ENCODE measurements around the gene BCAR3.
A peak's percentile ranks its signal among the peaks of the same experiment; 100 is the strongest.
"Not testable (repeated sequence)": the region's sequence is repeated elsewhere in the genome, so short reads cannot be mapped to it uniquely, and the experiment has no call there.

The BCAR3 gene

DNA sequence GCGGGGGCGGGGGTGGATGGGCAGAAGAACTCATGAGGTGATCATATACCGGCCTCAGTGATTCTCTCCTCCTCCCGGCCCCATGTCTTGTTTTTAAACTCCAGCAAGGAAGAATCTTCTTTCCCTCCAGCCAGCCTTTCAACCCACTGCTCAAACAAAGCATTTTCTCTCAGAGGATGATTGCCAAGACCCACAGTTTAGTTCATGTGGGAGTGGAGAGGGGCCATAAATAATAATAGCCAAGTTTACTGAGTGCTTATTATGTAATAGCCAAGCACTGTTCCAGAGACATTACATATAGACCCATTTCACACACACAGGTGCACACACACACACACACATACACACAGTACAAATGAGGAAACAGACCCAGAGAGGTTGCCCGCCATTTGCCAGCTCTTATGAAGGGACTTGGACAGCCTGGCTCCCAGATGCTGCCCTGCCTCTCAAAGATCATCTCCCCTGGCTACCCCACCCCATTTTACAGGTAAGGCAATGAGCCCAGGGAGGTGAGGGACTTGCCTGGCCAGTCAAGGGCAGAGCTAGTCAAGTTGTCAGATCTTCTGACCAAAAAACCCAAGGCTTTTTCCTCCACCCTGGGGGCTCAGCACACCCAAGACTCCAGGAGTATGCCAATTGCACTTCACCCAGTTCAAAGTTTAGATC lies 18.0 kb upstream of the BCAR3 start:
- Mint-ChIP-seq H3K36me3 (ENCODE audit: low read depth) (no peaks in the 10 kb centered on the region), H3K9me3 (no peaks in the 10 kb centered on the region), H3K4me3 (no peak overlapping the region), H3K27ac (no peak overlapping the region), H3K27me3 (ENCODE audit: low read depth) (no peaks in the 10 kb centered on the region), H3K4me1 (ENCODE audit: low read depth) (no peaks in the 10 kb centered on the region)

DNA sequence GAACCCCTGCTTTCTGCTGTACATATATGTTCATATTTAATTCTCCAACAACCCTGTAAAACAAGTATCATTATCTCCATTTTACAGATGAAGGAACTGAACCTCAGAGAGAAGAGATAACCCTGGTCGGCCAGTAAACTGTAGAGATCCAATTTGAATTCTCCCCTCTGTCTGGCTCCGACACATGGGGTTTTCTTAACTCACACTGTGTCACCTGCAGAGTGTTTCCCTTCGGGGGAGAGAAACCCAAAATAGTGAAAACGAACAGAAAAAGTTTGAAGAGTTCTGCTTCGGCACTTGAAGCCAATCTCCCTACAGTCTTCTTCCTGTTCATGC lies 17.4 kb upstream of the BCAR3 start:
- Mint-ChIP-seq H3K27ac (no peak overlapping the region), H3K27me3 (ENCODE audit: low read depth) (no peaks in the 10 kb centered on the region), H3K4me1 (ENCODE audit: low read depth) (no peaks in the 10 kb centered on the region), H3K4me3 (no peak overlapping the region), H3K9me3 (no peaks in the 10 kb centered on the region), H3K36me3 (ENCODE audit: low read depth) (no peaks in the 10 kb centered on the region)

DNA sequence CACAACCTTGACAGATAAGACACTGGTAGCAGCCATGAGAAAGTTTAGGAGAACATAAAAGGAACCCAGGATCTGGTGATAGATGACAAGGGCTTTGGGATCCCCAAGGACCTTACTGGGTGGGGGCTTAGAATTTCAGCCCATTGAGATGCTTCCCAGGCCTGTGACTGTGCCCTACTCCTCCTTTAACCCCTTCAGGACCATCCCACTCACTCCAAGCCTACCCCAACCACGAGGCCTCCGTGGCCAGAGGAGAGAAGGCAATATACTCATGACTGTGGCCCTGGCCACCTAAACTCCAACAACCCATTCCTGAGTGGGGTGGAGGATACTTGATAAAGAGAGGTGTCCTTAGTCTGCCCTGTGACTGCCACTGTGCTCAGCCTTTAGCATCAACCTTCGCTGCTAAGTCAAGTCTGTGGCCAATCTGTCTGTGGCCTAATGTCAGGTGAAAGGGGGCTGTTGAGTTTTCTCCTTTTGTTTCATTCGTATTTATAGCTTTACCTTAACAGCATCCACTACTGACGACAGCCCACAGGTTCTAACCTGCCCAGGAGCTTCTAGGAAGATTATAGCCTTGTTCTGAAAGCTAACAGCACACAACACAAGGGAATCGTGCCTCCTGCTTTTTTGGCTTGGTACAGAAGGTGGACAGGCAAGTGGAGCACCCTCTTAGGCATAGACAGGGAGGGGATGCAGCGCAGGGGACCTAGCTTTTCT lies 16.9 kb upstream of the BCAR3 start:
- H3K9me3 Mint-ChIP-seq: no peaks in the 10 kb centered on the region
- H3K36me3 Mint-ChIP-seq (ENCODE audit: low read depth): no peaks in the 10 kb centered on the region
- H3K4me1 Mint-ChIP-seq (ENCODE audit: low read depth): no peaks in the 10 kb centered on the region
- H3K27me3 Mint-ChIP-seq (ENCODE audit: low read depth): no peaks in the 10 kb centered on the region
- H3K27ac Mint-ChIP-seq: no peak overlapping the region
- no peak overlapping the region for H3K4me3 Mint-ChIP-seq

DNA sequence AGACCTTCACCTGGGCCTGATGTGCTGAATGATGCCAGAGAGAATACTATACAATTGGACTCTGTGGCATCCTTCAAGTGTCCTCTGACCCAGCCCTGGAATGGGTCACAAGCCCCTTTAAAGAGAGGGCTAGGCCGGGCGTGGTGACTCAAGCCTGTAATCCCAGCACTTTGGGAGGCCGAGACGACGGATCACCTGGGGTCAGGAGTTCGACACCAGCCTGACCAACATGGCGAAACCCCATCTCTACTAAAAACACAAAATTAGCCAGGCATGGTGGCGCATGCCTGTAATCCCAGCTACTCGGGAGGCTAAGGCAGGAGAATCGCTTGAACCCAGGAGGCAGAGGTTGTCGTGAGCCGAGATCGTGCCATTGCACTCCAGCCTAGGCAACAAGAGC lies 15.9 kb upstream of the BCAR3 start:
- not testable (repeated sequence) for H3K9me3 Mint-ChIP-seq; H3K27ac Mint-ChIP-seq; H3K27me3 Mint-ChIP-seq (ENCODE audit: low read depth); H3K4me3 Mint-ChIP-seq; H3K4me1 Mint-ChIP-seq (ENCODE audit: low read depth); H3K36me3 Mint-ChIP-seq (ENCODE audit: low read depth)

DNA sequence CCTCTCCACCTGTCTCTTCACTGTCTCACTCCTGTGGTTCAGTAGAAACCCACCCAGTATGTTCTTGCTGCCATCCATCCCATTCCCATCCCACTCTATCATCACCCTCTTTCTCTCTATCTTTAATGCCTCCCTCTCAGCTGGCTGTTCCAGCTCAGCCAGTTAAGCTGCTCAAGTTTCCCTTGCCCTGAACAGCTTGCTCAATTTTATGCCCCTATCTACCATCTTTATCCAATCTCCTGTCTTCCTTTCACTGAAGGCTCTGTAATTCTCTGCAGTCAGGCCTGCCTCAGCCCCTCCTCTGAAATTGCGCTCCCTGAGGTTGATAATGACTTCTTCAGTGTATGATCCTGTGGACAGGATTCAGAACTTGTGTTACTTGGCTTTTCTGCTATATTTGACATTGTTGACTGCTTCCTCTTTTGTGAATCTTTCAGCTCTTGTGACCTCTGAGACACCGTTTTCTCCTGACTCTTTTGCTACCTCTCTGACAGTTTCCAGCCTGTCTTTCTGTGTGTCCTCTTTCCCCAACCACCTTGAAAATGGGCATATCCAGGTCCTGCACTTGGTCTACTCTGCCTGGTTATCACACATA lies 13.9 kb upstream of the BCAR3 start:
- Mint-ChIP-seq H3K36me3 (ENCODE audit: low read depth) (no peaks in the 10 kb centered on the region), H3K9me3 (no peaks in the 10 kb centered on the region), H3K27ac (no peak overlapping the region), H3K4me3 (no peak overlapping the region), H3K27me3 (ENCODE audit: low read depth) (peaks cover 3% of the 10 kb centered on the region), H3K4me1 (ENCODE audit: low read depth) (peaks cover 12% of the 10 kb centered on the region)

DNA sequence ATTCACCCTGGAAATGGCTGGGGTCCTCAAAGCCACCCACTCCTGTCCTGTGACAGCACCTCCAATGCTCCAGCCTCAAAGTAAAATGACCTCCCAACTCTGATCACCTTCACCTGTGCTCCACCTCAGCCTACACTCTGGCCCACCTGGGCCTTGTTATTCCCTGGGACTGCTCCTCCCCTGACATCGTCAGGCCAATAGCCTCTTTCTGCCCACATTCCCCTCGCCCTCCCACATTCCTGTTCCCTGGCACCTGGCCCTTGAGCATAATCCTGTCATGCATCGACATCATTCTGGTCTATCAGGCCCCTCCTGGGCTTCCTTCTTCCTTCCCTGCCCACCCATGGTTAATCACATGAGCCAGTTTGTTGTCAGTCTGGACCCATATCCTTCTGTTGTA lies 13.2 kb upstream of the BCAR3 start:
- H3K27me3 Mint-ChIP-seq (ENCODE audit: low read depth): peaks cover 3% of the 10 kb centered on the region
- peaks cover 12% of the 10 kb centered on the region for H3K4me1 Mint-ChIP-seq (ENCODE audit: low read depth)
- H3K9me3 Mint-ChIP-seq: no peaks in the 10 kb centered on the region
- no peak overlapping the region for H3K4me3 Mint-ChIP-seq
- H3K27ac Mint-ChIP-seq: no peak overlapping the region
- no peaks in the 10 kb centered on the region for H3K36me3 Mint-ChIP-seq (ENCODE audit: low read depth)

DNA sequence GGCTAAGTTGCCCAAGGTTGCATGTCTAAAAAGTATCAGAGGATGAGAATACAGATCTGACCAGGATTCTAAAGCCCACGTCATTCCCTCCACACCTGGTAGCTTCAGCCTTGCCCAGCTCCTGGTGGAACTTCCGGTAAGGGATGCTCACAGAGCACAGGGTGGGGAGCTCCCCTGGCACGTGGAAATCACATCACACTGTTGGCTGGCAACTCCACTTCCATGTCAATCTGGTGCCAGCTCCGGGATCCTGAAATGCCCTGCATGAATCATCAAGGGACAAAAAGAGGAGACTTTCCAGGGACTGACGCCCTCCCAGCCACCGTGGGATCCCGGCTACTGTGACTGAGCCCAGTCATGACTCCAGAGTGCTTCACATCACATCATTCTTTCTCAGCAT lies 12.4 kb upstream of the BCAR3 start:
- Mint-ChIP-seq H3K27me3 (ENCODE audit: low read depth) (peaks cover 11% of the 10 kb centered on the region), H3K27ac (no peak overlapping the region), H3K9me3 (no peaks in the 10 kb centered on the region), H3K4me3 (no peak overlapping the region), H3K36me3 (ENCODE audit: low read depth) (no peaks in the 10 kb centered on the region), H3K4me1 (ENCODE audit: low read depth) (peaks cover 12% of the 10 kb centered on the region)

DNA sequence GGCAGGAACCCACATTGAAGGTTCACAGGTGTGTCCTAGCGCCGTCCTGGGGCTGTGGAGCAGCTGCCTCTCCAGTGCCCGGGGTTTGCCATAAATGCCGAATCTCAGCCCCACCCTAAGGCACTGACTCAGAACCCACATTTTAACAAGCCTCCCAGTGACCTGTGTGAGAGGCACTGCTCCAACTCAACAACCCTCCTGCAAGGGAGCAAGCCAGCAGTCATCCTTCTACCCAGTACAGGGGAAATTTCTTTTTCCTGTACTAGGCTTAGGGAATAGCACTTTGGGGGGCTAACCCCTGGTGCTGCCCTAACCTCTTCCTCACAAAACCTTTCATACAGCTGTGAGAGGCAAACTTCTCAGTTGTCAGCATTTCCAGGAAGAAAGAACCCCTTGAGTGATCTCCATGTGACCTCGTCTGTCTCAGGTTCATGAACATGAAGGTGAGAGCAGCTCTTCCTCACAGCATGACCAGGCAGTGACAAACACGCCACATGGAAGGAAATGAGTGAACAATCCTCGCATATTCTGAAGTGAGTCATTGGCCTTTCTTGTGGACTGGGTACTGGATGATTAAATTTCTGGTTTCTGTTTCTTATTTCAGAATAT lies 11.4 kb upstream of the BCAR3 start:
- Mint-ChIP-seq H3K9me3 (no peaks in the 10 kb centered on the region), H3K4me1 (ENCODE audit: low read depth) (peaks cover 12% of the 10 kb centered on the region), H3K27me3 (ENCODE audit: low read depth) (peaks cover 12% of the 10 kb centered on the region), H3K36me3 (ENCODE audit: low read depth) (no peaks in the 10 kb centered on the region), H3K4me3 (peak overlapping the region; percentile 18), H3K27ac (peak overlapping the region; percentile 32)

DNA sequence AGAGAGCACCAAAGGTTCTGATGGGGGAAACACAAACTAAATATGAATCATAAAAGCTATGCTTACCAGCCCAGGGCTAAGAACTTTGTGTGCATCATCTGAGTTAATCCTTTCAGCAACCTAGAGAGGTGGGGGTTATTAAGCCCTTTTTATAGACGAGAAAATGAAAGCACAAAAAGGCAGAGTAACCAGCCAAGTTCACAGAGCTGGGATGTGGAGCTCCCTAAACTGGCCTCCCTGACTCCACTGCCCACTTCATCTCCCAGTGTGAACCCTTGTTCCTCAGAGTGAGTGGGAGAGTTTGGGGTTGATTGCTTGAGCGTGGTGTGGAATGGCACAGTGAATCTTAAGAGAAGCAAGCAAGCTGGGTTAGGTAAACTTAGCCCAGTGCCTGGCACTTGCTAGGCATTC lies 10.8 kb upstream of the BCAR3 start:
- H3K36me3 Mint-ChIP-seq (ENCODE audit: low read depth): no peaks in the 10 kb centered on the region
- peak overlapping the region; percentile 22 for H3K27ac Mint-ChIP-seq
- H3K9me3 Mint-ChIP-seq: no peaks in the 10 kb centered on the region
- peaks cover 12% of the 10 kb centered on the region for H3K4me1 Mint-ChIP-seq (ENCODE audit: low read depth)
- no peak overlapping the region for H3K4me3 Mint-ChIP-seq
- H3K27me3 Mint-ChIP-seq (ENCODE audit: low read depth): peaks cover 15% of the 10 kb centered on the region

DNA sequence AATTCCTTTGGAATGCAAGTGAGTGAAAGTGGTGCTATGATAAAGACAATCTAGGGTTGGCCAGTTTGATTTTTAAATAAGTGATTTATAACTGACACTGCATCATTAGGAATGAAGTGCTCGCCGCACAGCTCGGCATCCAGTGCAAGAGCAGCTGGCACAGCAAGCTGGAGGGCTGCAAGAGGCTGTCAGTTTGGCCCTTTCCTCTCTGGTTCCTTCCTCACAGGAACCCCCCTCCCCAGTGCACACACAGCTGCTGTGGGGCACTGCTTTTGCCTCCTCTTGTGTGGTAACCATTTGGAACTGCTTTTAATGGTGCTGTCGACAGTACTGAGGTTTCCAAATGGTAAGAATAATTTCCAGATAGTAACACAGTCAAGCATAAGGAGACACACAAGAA lies 10.4 kb upstream of the BCAR3 start:
- peaks cover 12% of the 10 kb centered on the region for H3K4me1 Mint-ChIP-seq (ENCODE audit: low read depth)
- H3K27ac Mint-ChIP-seq: no peak overlapping the region
- no peak overlapping the region for H3K4me3 Mint-ChIP-seq
- no peaks in the 10 kb centered on the region for H3K9me3 Mint-ChIP-seq
- peaks cover 16% of the 10 kb centered on the region for H3K27me3 Mint-ChIP-seq (ENCODE audit: low read depth)
- H3K36me3 Mint-ChIP-seq (ENCODE audit: low read depth): no peaks in the 10 kb centered on the region

DNA sequence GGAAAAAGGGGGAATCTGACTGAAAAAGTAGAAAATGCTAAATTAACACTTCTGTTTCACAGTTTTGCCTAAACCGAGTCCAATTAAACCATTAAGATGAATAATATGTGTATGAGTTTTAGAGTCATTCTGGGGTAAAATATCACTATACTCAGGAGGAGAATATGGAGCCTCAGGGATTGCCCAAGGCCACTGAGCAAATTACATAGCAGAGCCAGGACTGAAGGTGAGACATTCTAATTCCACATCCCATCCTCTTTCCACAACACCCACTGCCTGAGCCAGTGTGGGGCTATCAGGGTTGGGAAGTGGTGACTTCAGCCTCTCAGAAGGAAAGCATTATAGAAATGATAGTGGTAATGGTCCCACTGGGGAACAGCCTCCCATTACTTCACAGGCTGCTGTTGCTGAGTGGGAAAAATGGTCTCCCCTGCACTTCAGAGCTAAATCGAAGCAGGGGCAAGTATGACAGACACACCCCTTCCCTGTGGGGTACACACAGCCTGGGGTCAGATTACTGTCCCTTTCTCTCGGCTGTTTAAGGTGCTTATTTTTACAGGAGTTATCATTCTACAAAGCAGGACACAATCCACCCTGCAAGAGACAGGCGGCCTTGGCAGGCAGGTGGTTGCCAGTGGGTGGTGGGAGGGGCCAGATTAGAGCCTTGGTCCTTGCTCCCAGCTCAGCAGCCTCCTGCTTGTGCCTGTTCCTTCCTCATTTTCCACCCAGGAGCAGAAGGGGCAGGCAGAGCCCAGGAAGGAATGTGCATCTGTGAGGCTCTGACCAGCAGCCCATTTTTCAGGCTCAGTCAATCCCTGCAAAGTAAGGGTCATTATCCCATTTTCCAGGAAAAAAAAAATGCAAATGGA lies 9.5 kb upstream of the BCAR3 start:
- Mint-ChIP-seq H3K27me3 (ENCODE audit: low read depth) (peaks cover 23% of the 10 kb centered on the region), H3K4me1 (ENCODE audit: low read depth) (peaks cover 12% of the 10 kb centered on the region), H3K4me3 (no peak overlapping the region), H3K36me3 (ENCODE audit: low read depth) (no peaks in the 10 kb centered on the region), H3K27ac (no peak overlapping the region), H3K9me3 (no peaks in the 10 kb centered on the region)

DNA sequence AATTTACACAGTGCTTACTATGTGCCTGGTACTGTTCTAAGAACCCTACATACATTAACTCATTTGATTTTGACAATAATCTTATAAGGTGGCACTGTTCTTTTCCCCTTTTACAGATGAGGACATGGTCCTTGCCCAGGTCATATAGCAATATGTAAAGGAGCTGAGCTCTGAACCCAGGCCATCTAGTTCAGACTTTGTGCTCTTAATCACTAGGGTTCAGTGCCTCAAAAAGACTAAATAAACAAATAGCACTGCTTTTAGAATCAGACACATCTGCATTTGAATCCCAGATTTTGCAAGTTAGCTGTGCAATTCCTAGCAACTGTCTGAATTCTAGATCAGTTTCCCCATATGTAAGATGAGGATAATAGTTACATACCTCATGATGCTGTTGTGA lies 8.7 kb upstream of the BCAR3 start:
- Mint-ChIP-seq H3K9me3 (no peaks in the 10 kb centered on the region), H3K4me1 (ENCODE audit: low read depth) (peaks cover 12% of the 10 kb centered on the region), H3K36me3 (ENCODE audit: low read depth) (no peaks in the 10 kb centered on the region), H3K27ac (no peak overlapping the region), H3K27me3 (ENCODE audit: low read depth) (peaks cover 29% of the 10 kb centered on the region), H3K4me3 (no peak overlapping the region)

DNA sequence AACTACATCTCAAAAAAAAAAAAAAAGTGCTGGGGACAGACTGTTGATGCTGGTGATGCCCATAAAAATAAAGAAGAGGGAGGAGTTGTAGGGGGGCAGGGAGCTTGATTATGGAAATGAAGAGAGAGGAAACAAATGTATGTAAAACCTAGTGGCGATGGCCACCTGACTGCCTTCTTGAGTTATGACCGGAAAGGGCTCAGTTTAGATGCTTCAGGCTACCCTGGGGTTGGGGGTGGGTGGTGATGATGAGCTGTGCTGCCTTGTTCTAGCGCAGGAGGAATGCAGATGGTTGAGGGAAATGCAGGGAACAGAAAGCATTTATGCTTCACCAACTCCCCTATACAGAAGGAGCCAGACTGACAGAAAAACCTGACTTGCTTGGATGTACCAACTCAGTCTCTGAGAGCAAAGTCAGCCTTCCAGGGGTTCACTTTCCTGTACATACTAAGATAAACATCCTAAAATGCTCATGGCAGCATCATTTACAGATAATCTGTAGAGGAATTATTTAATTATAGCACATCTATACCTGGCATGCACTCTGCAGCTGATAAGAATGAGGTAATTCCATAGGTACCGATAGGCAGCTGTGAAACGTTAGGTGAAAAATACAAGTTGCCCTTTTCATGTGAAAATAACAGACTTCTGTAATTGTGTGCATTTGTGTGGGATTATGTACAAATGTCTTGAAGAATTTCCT lies 8.0 kb upstream of the BCAR3 start:
- Mint-ChIP-seq H3K27ac (no peak overlapping the region), H3K36me3 (ENCODE audit: low read depth) (no peaks in the 10 kb centered on the region), H3K27me3 (ENCODE audit: low read depth) (peaks cover 35% of the 10 kb centered on the region), H3K4me3 (no peak overlapping the region), H3K9me3 (no peaks in the 10 kb centered on the region), H3K4me1 (ENCODE audit: low read depth) (peaks cover 12% of the 10 kb centered on the region)

DNA sequence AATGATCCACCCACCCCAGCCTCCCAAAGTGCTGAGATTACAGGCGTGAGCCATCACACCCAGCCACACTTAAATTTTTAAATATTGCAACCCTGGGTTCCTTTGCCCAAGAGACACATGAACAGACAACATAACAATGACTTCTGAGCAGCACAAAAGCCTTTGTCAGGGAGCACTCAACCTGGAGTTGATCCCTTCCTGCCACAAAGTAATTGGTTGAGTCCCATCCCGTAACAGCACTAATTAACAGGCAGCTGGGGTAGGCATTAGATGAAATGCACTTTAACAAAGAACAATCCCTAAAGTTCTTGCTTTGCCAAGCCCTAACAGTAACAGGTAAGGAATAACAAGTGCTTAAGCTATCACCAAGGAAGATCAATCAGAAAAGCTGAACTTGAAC lies 5.9 kb upstream of the BCAR3 start:
- Mint-ChIP-seq H3K9me3 (no peaks in the 10 kb centered on the region), H3K27me3 (ENCODE audit: low read depth) (peaks cover 57% of the 10 kb centered on the region), H3K27ac (no peak overlapping the region), H3K4me1 (ENCODE audit: low read depth) (peaks cover 4% of the 10 kb centered on the region), H3K4me3 (no peak overlapping the region), H3K36me3 (ENCODE audit: low read depth) (no peaks in the 10 kb centered on the region)

Measured in T-helper 1 cell treated with Interleukin-12 subunit alpha and Interleukin-12 subunit beta and Interleukin-4 antibody, amounts not matched to agents 30 μg/mL and 1 μg/mL, for 36 hours (primary cell).